Activated CD8-positive, alpha-beta memory T cell treated with anti-CD3 and anti-CD28 coated beads for 4 hours (primary cell): ENCODE data around the gene TIMM13.

Experiments used
- DNase-seq, 2 donors: peaks; one replicate each; pipeline ENCODE4 v3.0.0-alpha.2; 2020; ENCODE audit warnings: low read depth in 2 of 2

Gene TIMM13

DNA sequence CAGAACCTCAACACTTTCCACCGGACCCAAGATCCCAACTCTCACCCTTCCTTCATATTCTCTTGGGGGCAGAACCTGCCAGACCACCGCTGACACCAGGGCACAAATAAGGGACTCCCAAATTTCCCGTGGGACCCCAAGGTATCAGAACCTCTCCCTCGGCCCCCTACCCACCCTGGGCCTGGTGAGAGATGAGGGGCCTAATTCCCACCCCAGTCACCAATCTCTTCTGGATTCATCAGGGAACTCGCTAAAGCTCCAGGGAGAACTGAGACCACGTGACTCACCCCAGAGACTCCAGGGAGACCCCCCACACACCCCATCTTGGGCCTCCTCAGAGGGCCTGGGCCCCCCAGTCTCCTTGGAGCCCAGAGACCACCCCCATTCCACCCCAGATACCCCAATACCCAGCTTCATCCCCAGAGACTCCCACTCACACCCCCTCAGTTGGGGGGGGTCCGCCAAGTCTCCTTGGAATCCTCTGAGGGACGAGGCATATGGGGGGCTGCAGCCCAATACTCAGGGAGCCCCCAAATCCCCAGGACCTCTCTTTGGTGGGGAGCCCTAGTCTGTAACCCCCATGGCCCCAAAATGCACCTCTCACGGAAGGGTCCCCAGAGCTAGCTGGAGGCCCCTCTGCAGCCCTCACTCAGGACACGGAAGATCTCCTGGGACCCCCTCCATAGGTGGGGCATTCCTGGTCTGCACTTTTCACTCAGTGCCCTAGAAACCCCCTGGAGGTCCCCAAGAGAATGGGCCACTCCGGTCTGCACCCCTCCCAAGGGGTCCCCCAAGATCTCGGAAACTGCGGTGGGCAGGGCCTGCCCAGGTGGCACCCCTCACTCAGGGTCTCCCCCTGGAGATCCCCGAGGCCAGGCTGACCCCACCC lies 27.8 kb upstream of the TIMM13 start:
- no peak for DNase-seq

- no peak for DNase-seq
Measured at GRCh38 chr19:2454199-2454961, 27.0 kb upstream of the TIMM13 start.

- no peak for DNase-seq
Measured at GRCh38 chr19:2453431-2454025, 26.1 kb upstream of the TIMM13 start.

DNA sequence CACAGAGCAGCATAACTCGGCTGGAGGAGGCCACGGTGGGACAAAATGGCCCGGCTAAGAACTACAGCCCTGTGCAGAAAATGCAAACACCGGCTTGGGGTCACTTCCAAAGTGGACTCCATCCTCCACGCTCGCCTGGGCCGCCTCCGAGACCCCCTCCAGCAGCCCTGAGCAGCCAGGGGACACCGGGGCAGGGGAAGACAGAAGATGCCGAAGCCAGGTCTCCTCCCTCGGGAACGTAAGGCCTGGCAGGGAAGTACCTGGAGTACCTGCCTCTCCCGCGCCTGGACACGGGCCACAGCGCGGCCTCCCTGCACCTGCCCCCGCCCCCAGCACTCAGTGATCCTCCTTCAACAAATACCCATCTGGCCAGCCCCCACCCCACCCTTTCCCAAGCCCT lies 24.4 kb upstream of the TIMM13 start:
- DNase-seq = no peak

GRCh38 chr19:2451138-2451537 lies 23.8 kb upstream of the TIMM13 start:
- no peak for DNase-seq

DNA sequence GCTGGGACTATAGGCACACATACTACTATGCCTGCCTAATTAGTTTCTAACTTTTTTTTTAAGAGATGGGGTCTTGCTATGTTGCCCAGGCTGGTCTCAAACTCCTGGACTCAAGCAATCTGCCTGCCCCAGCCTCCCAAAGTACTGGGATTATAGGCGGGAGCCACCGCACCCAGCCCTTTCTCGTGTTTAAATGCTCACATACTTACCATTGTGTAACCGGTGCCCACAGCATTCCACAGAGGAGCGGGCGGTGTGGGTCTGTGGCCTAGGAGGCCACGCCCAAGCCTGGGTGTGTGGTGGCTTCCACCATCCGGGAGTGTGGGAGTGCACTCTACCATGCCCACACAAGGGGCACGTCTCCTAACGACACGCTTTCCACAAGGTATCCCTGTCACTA lies 21.6 kb upstream of the TIMM13 start:
- DNase-seq = no peak

GRCh38 chr19:2446381-2446780 lies 19.0 kb upstream of the TIMM13 start:
- no peak for DNase-seq

- no peak for DNase-seq
Measured at GRCh38 chr19:2444251-2445002, 17.0 kb upstream of the TIMM13 start.

DNA sequence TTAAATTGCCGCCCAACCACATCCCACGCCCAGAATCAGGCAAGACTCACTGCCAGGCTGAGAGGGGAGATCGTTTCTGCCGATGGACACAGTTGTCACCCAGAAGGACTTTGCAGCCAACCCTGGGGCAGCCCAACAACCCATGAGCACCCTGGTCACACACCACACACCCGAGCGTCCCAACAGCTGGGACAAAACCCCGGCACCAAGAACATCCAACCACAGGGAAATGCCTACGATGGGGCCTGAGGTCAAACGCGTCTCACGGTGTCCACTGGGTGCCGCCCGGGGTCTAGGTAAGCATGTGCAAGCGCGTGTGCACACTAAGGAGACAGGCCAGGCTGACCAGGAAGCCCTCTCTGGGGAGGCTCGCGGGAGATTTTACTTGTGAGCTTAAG lies 16.4 kb upstream of the TIMM13 start:
- DNase-seq = no peak

GRCh38 chr19:2443116-2443784 lies 15.9 kb upstream of the TIMM13 start:
- DNase-seq = no peak

GRCh38 chr19:2441096-2441752 lies 13.8 kb upstream of the TIMM13 start:
- DNase-seq = no peak

GRCh38 chr19:2440515-2440914 lies 13.1 kb upstream of the TIMM13 start:
- no peak for DNase-seq

- DNase-seq = no peak
Measured at GRCh38 chr19:2438178-2438577, 10.8 kb upstream of the TIMM13 start.

- no peak for DNase-seq
Measured at GRCh38 chr19:2436926-2437325, 9.5 kb upstream of the TIMM13 start.

GRCh38 chr19:2436384-2436783 lies 9.0 kb upstream of the TIMM13 start:
- no peak for DNase-seq

GRCh38 chr19:2434721-2435265 lies 7.4 kb upstream of the TIMM13 start:
- no peak for DNase-seq

GRCh38 chr19:2434267-2434666 lies 6.9 kb upstream of the TIMM13 start:
- DNase-seq = no peak

DNA sequence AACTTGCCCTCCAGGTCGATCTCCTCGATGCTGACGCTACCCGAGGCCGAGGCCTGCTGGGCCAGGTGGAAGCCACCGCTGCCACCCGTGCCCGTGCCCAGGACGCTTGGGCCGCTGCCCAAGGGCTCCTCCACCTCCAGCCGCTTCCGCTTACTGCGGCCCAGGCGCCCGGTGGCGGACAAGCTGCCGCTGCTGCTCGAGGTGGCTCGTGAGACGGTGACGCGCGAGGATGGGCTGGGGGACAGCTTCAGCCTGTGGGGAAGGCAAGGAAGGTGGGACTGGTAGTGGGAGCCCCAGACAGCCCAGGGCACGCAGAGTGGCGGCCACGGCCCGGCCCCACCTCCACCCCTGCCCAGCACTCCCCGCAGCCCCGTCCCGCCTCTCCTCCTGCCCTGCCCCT lies 6.5 kb upstream of the TIMM13 start:
- DNase-seq = no peak

GRCh38 chr19:2432131-2432848 lies 4.9 kb upstream of the TIMM13 start:
- DNase-seq = no peak
